ENCODE results near the gene GALNTL6.
"Not testable (repeated sequence)": the region's sequence is repeated elsewhere in the genome, so short reads cannot be mapped to it uniquely, and the experiment has no call there.

GALNTL6 gene

DNA sequence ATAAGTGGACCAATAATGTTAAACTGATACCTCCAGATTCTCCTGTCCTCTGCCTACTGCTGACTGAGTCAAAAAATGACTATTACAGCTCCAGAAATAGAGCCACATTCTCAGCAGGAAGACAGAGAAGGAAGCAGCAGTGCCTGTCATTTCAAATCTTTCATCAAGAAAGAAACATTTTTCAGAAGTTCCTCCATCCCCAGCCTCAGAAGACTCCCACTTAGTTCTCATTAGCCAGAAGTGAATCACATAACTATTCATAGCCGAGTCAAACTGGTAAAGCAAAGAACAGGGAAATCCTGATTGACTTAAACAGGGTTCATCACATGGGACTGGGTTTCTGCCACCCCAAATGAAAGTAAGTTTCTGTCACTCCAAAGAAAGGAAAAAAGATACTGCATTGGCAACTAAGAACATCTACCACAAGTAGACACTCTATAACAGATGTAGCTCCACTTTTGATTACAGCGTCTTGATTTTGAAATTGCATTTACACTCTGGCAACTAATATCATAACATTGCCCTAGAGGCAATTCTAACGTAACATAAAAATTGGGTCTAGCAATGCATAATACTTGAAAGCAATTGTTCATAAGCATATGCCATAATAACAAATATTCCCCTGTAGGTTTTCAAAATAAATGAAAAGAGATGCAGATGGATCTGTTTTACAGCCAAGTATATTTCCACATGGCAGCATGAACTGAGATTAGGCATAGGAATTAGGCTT, 599.8 kb downstream of the GALNTL6 start:
- DNase-seq: no peak

- DNase-seq: not testable (repeated sequence)
Measured at GRCh38 chr4:172428979-172429378, 615.8 kb downstream of the GALNTL6 start.

GRCh38 chr4:172480471-172480870, 667.3 kb downstream of the GALNTL6 start:
- no peak for DNase-seq

DNA sequence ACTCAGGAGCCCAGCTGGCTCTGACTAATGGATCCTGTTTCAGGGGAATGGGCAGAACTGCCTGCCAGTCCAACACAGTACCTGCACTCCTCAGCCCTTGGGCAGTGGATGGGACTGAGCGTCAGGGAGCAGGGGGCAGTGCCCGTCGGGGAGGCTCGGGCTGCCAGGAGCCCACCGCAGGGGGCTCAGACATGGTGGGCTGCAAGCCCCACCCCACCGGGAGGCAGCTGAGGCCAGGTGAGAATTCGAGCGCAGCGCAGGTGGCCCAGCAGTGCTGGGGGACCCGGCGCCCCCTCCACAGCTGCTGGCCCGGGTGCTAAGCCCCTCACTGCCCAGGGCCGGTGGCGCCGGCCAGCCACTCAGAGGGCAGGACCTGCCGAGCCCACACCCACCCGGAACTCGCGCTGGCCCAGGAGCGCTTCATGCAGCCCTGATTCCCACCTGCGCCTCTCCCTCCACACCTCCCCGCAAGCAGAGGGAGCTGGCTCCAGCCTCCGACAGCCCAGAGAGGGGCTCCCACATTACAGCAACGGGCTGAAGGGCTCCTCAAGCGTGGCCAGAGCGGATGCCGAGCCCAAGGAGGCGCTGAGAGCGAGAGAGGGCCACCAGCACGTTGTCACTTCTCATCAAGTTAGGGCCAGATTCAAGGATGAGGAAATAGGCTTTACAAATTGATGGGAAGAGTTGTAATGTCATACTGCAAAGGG, 668.8 kb downstream of the GALNTL6 start:
- no peak for DNase-seq

DNA sequence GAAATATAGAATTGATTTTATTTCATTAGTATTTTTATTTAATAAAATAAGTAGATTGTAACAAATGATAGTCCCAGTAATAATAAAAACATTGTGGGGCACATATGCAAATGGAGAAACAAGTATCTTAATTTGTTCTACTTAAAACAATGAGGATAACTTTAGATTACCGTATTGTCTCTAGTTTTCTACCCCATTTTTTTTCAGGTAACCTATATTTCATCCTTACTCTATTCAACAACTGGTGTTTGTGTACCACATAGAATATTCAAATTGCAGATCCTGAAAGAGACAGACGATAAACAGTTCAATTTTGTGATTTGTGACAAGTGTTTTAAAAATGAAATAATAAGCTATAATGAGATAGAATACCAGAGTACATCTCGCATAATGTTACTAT, 671.8 kb downstream of the GALNTL6 start:
- DNase-seq: no peak

DNA sequence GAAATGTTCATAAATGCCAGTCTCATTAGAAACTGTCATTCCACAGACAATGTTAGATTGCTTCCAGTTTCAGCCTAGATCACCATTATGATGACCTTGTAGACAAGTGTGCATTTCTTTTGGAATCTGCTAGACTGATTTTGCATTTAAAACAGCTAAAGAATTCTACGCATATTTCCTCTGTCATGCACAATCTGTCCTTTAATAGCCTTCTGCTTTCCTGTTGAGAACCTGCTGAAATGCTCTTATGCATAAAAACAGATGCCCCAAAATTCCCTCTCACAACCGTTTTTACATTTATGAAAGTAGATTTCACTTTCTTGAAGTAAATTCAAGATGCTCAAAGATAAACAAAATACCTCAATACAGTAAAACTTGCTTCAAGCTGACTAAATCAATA, 673.3 kb downstream of the GALNTL6 start:
- no peak for DNase-seq

GRCh38 chr4:172489861-172490260, 676.7 kb downstream of the GALNTL6 start:
- DNase-seq: no peak

GRCh38 chr4:172495769-172496168, 682.6 kb downstream of the GALNTL6 start:
- no peak for DNase-seq

DNA sequence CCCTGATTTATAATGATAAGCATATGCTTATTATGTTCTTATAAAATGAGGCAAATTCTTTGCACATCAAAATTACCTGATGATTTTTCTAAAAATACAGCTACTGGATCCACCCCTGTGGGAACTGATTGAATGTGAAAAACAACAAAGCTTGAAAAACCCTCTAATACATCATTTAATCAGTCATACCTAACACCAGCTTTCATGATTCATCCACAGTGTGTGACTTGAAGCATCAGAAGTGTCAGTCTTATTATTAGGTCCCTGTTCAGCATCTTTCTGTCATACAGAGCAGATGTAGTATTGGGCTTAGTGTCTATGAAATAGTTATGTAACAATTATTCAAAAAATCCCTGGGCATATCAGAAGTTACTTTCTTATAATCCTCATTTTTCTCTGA, 684.1 kb downstream of the GALNTL6 start:
- DNase-seq: no peak

DNA sequence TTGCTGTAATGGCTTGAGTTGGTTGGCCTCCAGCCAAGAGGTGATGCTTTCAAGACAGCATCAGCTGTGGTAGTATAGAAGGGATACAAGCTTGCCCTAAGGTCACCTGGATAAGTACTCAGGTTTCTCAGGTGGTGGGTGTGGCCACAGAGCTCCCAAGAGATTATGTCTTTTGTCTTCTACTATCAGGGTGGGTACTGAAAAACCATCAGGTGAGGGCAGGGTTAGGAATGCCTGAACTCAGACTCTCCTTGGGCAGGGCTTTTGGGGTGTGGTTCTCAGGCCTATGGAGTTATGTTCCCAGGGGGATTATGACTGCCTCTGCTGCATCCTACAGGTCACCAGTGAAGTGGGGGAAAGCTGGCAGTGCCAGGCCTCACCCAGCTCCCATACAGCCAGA, 700.8 kb downstream of the GALNTL6 start:
- DNase-seq: no peak

DNA sequence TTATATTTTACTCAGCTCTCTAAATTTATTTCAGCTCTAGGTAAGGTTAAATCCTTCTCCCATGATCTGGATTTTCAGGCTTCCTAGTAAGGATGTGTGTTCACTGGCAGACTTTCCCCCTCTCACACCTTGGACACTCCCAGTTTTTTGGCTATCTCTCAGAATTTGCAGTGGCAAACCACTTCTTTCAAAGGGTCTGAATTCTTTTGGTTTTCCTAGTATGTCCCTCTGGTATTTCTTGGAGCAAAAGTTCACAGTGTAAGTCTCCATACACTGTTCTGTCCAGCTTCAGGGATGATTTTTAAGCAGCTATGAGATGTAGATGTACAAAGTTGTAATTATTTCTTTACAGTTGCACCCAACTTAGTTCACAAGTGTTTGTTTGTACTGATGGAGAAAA, 701.6 kb downstream of the GALNTL6 start:
- DNase-seq: no peak

GRCh38 chr4:172515266-172515879, 702.2 kb downstream of the GALNTL6 start:
- no peak for DNase-seq

DNA sequence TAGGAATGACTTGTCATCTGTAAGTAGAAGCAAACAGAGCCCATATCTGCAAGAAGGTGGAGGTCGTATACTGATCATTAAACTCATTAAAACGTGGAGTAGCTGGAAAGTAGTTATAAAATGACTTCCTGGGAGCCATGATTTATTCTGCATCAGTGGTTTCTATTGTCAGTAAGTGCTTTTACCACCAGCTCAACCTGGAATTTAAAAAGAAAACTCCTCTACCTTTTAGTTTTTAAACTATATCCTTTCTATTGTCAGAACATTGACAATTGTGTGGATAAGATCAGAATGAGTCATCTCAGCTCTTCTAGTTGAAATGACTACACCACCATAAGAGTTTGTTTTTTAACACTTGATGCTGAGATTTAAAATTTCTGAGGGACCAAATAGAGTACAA, 704.2 kb downstream of the GALNTL6 start:
- no peak for DNase-seq

GRCh38 chr4:172521248-172521647, 708.0 kb downstream of the GALNTL6 start:
- no peak for DNase-seq

GRCh38 chr4:172521680-172522079, 708.5 kb downstream of the GALNTL6 start:
- no peak for DNase-seq

DNA sequence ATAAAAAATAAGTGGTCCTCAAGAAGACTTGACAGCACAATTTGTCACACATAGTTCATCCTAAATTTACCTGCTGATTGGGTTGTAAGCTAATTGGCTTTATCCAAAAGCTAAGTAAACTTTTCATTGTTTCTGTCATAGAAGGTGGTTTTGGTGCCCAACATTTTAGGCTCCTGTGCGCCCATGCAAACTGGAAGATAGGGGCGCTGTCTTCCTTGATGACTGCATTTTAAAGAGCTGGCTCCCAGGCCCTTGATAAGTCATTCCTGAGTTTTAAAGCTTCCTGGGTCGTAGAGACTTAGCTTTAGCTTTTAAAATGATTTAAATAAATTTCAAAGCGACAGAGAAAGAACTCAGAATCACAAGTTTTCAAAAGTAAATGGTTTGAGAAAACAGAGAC, 730.0 kb downstream of the GALNTL6 start:
- no peak for DNase-seq

DNA sequence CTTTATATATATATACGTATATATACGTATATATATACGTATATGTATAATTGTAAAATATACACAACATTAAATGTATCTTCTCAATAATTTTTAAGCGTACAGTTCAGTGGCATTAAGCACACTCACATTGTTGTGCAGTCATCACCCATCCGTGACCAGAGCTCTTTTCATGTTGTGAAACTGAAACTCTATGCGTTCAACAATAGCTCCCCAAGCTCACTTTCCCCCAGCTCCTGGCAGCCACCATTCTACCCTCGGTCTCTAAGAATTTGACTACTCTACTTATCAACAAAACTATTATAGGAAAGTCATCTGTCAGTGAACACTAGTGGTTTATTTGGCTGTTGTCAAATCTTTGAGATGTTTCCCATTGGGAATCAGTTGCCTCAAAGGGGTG, 733.6 kb downstream of the GALNTL6 start:
- no peak for DNase-seq

DNA sequence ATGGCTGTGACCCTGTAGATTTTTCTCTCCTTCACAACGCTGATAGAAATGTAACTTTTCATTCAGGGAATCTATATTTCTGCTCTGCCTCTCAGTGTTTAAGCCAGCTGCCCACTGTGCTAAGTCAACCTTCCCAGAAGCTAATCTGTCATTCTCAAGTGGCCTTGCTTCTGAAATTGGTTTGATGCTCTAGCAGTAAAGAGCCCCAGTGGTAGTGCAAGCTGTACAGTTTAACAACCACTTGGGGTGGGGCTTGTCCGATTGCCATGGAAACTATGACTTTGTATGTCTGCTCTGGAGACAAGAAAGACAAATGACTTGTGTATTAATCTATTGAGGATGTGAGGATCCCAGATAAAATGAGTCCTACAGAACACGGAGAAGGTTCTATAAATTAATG, 734.5 kb downstream of the GALNTL6 start:
- no peak for DNase-seq

- DNase-seq: no peak
Measured at GRCh38 chr4:172553216-172553615, 740.0 kb downstream of the GALNTL6 start.

DNA sequence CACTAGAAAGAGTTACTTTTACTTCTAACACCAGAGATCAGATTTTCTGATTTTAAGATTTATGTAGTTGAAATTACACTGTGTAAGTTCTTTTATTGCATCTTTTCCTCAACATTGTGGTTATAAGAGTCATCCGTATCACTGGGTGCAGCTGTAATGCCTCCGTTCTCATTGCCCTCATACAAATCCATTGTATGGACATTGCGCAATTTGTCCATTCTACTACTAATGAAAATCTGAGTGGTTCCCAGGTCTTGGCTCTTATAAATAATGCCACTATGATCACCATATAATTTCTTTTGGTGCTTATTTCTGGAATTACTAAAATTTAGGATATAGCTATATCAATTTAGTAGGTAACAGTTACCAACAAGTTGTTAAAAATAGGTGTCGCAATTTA, 741.4 kb downstream of the GALNTL6 start:
- DNase-seq: no peak

DNA sequence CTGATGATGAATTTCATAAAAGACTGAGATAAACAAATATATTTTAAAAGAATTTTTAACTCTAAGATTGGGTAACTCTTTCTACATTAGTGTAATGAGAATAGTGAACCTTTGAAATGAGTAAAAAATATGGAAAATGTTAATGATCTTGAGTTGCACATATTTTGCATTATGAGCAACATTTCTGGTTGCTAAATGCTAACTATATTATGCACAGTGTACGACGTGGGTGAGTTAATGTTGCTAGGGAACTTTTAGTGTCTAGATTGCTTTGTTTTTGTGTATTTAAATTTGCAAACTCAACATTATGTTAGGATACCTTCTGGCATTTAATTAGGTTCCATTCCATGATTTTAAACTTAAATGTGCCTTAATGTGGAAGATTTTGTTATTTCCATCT, 742.5 kb downstream of the GALNTL6 start:
- no peak for DNase-seq

GRCh38 chr4:172573899-172574298, 760.7 kb downstream of the GALNTL6 start:
- no peak for DNase-seq

- DNase-seq: no peak
Measured at GRCh38 chr4:172578712-172579111, 765.5 kb downstream of the GALNTL6 start.

DNA sequence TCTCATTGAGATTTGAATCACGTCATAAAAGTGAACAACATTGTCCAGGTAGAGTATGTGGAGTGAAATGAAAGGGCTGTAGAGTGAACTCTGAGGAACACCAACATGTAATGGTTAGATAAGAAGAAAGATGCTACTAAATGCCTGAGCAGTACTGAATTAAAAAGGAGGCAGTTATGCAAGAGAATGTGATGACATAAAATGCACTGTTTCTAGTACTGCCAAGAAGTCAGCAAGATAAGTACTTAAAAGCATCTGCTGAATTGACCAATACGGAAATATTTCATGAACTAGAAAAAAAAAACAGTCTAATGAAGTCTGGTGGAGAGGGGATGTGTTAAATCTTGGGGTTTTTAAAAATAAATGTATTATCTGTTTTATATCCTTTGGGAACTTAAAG, 771.6 kb downstream of the GALNTL6 start:
- no peak for DNase-seq
